Astrocyte (in vitro differentiated cells and primary cell): Measurements from ENCODE around the gene PRKAG3. TPM values are rescaled to one million over a fixed set of nuclear protein-coding genes. Genes with fewer than 3 reads are reported as not detected.
A peak's percentile ranks its signal among the peaks of the same experiment; 100 is the strongest.

ENCODE experiments used
- DNase-seq: peaks from one replicate; pipeline ENCODE4 v3.0.0-alpha.2; 2010; ENCODE audit warnings: low read depth
- FAIRE-seq: peaks from 2 replicates; lab custom pipeline; 2011; peaks lifted over from hg19 to GRCh38; lab: Jason Lieb, UNC
- H2AFZ ChIP-seq: 2 replicates; pipeline ENCODE4 v1.6.0; 2012; ENCODE audit warnings: low read depth, low read length, inconsistent platforms
- H3K27ac ChIP-seq: 2 replicates; pipeline ENCODE4 v1.5.1; 2011; ENCODE audit warnings: low read depth, low read length, inconsistent platforms
- H3K27me3 ChIP-seq: 2 replicates; pipeline ENCODE4 v1.6.0; 2011; ENCODE audit warnings: low read length, inconsistent platforms; ENCODE audit not compliant: insufficient read depth
- H3K36me3 ChIP-seq: 2 replicates; pipeline ENCODE4 v1.5.1; 2011; ENCODE audit warnings: low read length, inconsistent platforms; ENCODE audit not compliant: insufficient read depth
- H3K4me1 ChIP-seq: 2 replicates; pipeline ENCODE4 v1.5.1; 2011; ENCODE audit warnings: low read length, inconsistent platforms; ENCODE audit not compliant: insufficient read depth
- H3K4me2 ChIP-seq: 2 replicates; pipeline ENCODE4 v1.6.0; 2012; ENCODE audit warnings: low read length, inconsistent platforms
- H3K4me3 ChIP-seq: 2 replicates; pipeline ENCODE4 v1.5.1; 2011; ENCODE audit warnings: low read depth, mild to moderate bottlenecking, low read length, inconsistent platforms; ENCODE audit not compliant: insufficient read depth
- H3K79me2 ChIP-seq: 2 replicates; pipeline ENCODE4 v1.6.0; 2012; ENCODE audit warnings: mild to moderate bottlenecking, low read length, inconsistent platforms; ENCODE audit not compliant: insufficient read depth
- H3K9ac ChIP-seq: 2 replicates; pipeline ENCODE4 v1.6.0; 2012; ENCODE audit warnings: mild to moderate bottlenecking, low read length, inconsistent platforms
- H3K9me3 ChIP-seq: 2 replicates; pipeline ENCODE4 v1.5.1; 2012; ENCODE audit warnings: low read depth, mild to moderate bottlenecking, low read length, inconsistent platforms; ENCODE audit not compliant: insufficient read depth
- H4K20me1 ChIP-seq: 2 replicates; pipeline ENCODE4 v1.6.0; 2012; ENCODE audit warnings: low read length, inconsistent platforms; ENCODE audit not compliant: insufficient read depth
- H3K27ac Mint-ChIP-seq: one replicate; pipeline ENCODE4 v1.8.0; 2021; ENCODE audit warnings: mild to moderate bottlenecking, mixed read lengths; ENCODE audit not compliant: unreplicated experiment
- H3K27me3 Mint-ChIP-seq: one replicate; pipeline ENCODE4 v1.8.0; 2021; ENCODE audit warnings: low read depth, mixed read lengths; ENCODE audit not compliant: unreplicated experiment
- H3K36me3 Mint-ChIP-seq: one replicate; pipeline ENCODE4 v1.8.0; 2021; ENCODE audit warnings: low read depth, mixed read lengths; ENCODE audit not compliant: unreplicated experiment
- H3K4me1 Mint-ChIP-seq: one replicate; pipeline ENCODE4 v1.8.0; 2021; ENCODE audit warnings: low read depth, mixed read lengths; ENCODE audit not compliant: unreplicated experiment
- H3K4me3 Mint-ChIP-seq: one replicate; pipeline ENCODE4 v1.8.0; 2021; ENCODE audit warnings: mild to moderate bottlenecking, moderate library complexity, mixed read lengths; ENCODE audit not compliant: unreplicated experiment
- H3K9me3 Mint-ChIP-seq: one replicate; pipeline ENCODE4 v1.8.0; 2021; ENCODE audit warnings: mild to moderate bottlenecking, mixed read lengths; ENCODE audit not compliant: unreplicated experiment
- CTCF ChIP-seq: IDR thresholded peaks from 2 replicates; pipeline ENCODE4 v1.5.1; 2011; ENCODE audit warnings: low read depth, mild to moderate bottlenecking, inconsistent platforms, low read length, moderate library complexity; ENCODE audit not compliant: insufficient read depth
- EZH2 ChIP-seq: IDR thresholded peaks from 2 replicates; pipeline ENCODE4 v1.6.1; 2012; ENCODE audit warnings: mild to moderate bottlenecking, low read length, inconsistent platforms; ENCODE audit not compliant: insufficient read depth
- total RNA-seq: library from RNA; stranded (reverse); gene quantifications from 2 replicates; pipeline ENCODE4 v1.2.1, GENCODE V29; 2021

Gene PRKAG3
- total RNA-seq, 1 donor from 2014 or later: not detected

GRCh38 chr2:218824004-218824403 is 7.6 kb downstream of the PRKAG3 start:
- Mint-ChIP-seq H3K36me3 (no peaks in the 10 kb centered on the region), H3K4me3 (no peak overlapping the region), H3K9me3 (no peaks in the 10 kb centered on the region), H3K27me3 (peaks cover 26% of the 10 kb centered on the region), H3K4me1 (no peaks in the 10 kb centered on the region), H3K27ac (no peak overlapping the region)
- Histone ChIP-seq H3K4me3 (no peak overlapping the region), H3K9ac (no peak overlapping the region), H3K4me2 (no peak overlapping the region), H3K36me3 (no peaks in the 10 kb centered on the region), H3K4me1 (no peaks in the 10 kb centered on the region), H3K79me2 (no peaks in the 10 kb centered on the region), H3K27ac (no peak overlapping the region), H2AFZ (no peak overlapping the region), H4K20me1 (no peaks in the 10 kb centered on the region), H3K27me3 (peaks cover 22% of the 10 kb centered on the region), H3K9me3 (no peaks in the 10 kb centered on the region)
- TF ChIP-seq CTCF: no peak
- TF ChIP-seq EZH2: no peak
- FAIRE-seq (no peak), DNase-seq (no peak)

GRCh38 chr2:218823196-218823855 is 8.3 kb downstream of the PRKAG3 start:
- Histone ChIP-seq H3K4me3 (no peak overlapping the region), H3K4me2 (no peak overlapping the region), H3K36me3 (no peaks in the 10 kb centered on the region), H3K9ac (no peak overlapping the region), H3K4me1 (no peaks in the 10 kb centered on the region), H3K27ac (no peak overlapping the region), H3K79me2 (no peaks in the 10 kb centered on the region), H4K20me1 (no peaks in the 10 kb centered on the region), H3K9me3 (no peaks in the 10 kb centered on the region), H3K27me3 (peaks cover 19% of the 10 kb centered on the region), H2AFZ (no peak overlapping the region)
- no peak for FAIRE-seq
- Mint-ChIP-seq H3K4me1 (no peaks in the 10 kb centered on the region), H3K27me3 (peaks cover 22% of the 10 kb centered on the region), H3K4me3 (no peak overlapping the region), H3K27ac (no peak overlapping the region), H3K36me3 (no peaks in the 10 kb centered on the region), H3K9me3 (no peaks in the 10 kb centered on the region)
- TF ChIP-seq EZH2 (no peak), CTCF (no peak)
- no peak for DNase-seq

- FAIRE-seq (no peak), DNase-seq (no peak)
- no peaks in the 10 kb centered on the region for H3K9me3 Mint-ChIP-seq
Measured at GRCh38 chr2:218822622-218823021, 9.0 kb downstream of the PRKAG3 start.

More at GRCh38 chr2:218822622-218823021, 9.0 kb downstream of the PRKAG3 start:
- no peaks in the 10 kb centered on the region for H3K4me1 ChIP-seq
- TF ChIP-seq CTCF (no peak), EZH2 (no peak)
- no peaks in the 10 kb centered on the region for H3K79me2 ChIP-seq
- no peak overlapping the region for H3K4me2 ChIP-seq
- no peak overlapping the region for H3K4me3 Mint-ChIP-seq
- H2AFZ ChIP-seq: no peak overlapping the region
- H3K27ac Mint-ChIP-seq: peak overlapping the region; percentile 72
- no peak overlapping the region for H3K27ac ChIP-seq
- no peaks in the 10 kb centered on the region for H3K36me3 ChIP-seq
- H3K9ac ChIP-seq: no peak overlapping the region
- no peaks in the 10 kb centered on the region for H3K9me3 ChIP-seq
- H3K4me1 Mint-ChIP-seq: no peaks in the 10 kb centered on the region
- peaks cover 20% of the 10 kb centered on the region for H3K27me3 Mint-ChIP-seq
- no peaks in the 10 kb centered on the region for H4K20me1 ChIP-seq
- no peaks in the 10 kb centered on the region for H3K36me3 Mint-ChIP-seq
- H3K4me3 ChIP-seq: no peak overlapping the region
- H3K27me3 ChIP-seq: peaks cover 19% of the 10 kb centered on the region
